Retinal pigment epithelial cell (primary cell): Measurements from ENCODE around the gene HS6ST3.
"Not testable (repeated sequence)": the region's sequence is repeated elsewhere in the genome, so short reads cannot be mapped to it uniquely, and the experiment has no call there.

Experiments used
- DNase-seq: peaks from one replicate; pipeline ENCODE4 v3.0.0-alpha.2; 2010; ENCODE audit warnings: low read depth
- H3K4me3 ChIP-seq: 2 replicates; pipeline ENCODE4 v1.5.1; 2011; ENCODE audit warnings: mild to moderate bottlenecking, low read length, control low read depth, moderate library complexity
- TF ChIP-seq, protein P1 (sequence below): conservative IDR thresholded peaks from 2 replicates; pipeline ENCODE4 v1.5.1; 2011; ENCODE audit warnings: low read depth, low read length, control low read depth, inconsistent platforms

Gene HS6ST3

DNA sequence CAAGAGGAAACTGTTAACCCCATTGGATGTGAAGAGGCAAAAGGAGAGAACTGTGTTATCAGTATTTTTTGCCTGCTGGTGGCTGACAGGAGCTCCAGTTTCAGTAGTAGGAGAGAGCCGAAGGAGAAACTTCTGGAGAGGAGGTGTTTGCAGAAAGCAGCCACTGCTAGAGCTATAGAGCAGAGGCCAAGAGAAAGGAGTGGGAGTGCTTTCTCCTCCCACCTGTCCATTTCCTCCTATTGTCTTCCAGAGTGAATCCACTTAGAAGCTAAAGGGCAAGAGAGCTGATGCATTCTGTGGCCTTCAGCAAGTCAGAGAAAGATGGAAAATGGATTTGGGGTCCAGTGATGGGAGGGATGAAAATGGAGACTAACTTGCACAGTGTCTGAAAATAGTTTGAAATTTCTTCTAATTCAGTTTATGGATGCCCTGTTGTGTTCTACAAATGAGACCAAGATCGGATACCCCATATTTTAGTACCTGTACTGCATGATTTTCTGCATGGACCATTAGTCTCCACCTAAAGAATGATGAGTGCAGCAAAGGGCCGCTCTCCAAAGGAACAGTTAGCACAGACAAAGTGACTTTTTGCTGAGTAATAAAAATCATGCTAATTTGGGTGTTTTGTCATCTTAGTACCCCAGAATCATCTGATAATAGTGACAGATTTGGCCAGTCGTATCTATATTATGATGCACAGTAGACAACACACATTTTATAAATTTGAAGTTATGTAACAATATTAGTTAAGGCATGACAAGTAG lies 10.7 kb downstream of the HS6ST3 start:
- TF ChIP-seq, protein P1, sequence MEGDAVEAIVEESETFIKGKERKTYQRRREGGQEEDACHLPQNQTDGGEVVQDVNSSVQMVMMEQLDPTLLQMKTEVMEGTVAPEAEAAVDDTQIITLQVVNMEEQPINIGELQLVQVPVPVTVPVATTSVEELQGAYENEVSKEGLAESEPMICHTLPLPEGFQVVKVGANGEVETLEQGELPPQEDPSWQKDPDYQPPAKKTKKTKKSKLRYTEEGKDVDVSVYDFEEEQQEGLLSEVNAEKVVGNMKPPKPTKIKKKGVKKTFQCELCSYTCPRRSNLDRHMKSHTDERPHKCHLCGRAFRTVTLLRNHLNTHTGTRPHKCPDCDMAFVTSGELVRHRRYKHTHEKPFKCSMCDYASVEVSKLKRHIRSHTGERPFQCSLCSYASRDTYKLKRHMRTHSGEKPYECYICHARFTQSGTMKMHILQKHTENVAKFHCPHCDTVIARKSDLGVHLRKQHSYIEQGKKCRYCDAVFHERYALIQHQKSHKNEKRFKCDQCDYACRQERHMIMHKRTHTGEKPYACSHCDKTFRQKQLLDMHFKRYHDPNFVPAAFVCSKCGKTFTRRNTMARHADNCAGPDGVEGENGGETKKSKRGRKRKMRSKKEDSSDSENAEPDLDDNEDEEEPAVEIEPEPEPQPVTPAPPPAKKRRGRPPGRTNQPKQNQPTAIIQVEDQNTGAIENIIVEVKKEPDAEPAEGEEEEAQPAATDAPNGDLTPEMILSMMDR: no peak
- H3K4me3 ChIP-seq: no peak overlapping the region
- DNase-seq: no peak

- no peak overlapping the region for H3K4me3 ChIP-seq
- no peak for DNase-seq
- TF ChIP-seq, protein P1: no peak
Observed at GRCh38 chr13:96104516-96104915, 14.6 kb downstream of the HS6ST3 start.

GRCh38 chr13:96108072-96108471 lies 18.2 kb downstream of the HS6ST3 start:
- DNase-seq, H3K4me3 ChIP-seq: not testable (repeated sequence)

GRCh38 chr13:96109125-96109524 lies 19.2 kb downstream of the HS6ST3 start:
- no peak for DNase-seq
- TF ChIP-seq, protein P1: no peak
- no peak overlapping the region for H3K4me3 ChIP-seq

- TF ChIP-seq, protein P1: no peak
- no peak for DNase-seq
- no peak overlapping the region for H3K4me3 ChIP-seq
Observed at GRCh38 chr13:96112936-96113335, 23.0 kb downstream of the HS6ST3 start.

- not testable (repeated sequence) for DNase-seq, H3K4me3 ChIP-seq
Observed at GRCh38 chr13:96115368-96115767, 25.5 kb downstream of the HS6ST3 start.

DNA sequence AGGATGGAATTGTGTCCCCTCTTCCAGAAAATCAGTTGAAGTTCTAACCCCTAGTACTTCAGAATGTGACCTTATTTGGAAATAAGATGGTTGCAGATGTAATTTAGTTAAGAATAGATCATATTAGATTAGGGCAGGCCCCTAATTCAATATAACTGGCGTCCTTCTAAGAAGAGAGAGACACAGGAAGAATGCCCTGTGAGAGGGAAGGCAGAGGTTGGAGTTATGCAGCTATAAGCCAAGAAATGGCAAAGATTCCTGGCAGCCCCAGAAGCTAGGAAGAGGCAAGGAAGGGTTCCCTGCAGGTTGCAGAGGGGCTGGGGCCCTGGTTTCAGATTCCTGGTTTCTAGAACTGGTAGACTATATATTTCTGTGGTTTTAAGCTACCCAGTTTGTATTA lies 30.0 kb downstream of the HS6ST3 start:
- DNase-seq: no peak
- no peak overlapping the region for H3K4me3 ChIP-seq
- TF ChIP-seq, protein P1: no peak

DNA sequence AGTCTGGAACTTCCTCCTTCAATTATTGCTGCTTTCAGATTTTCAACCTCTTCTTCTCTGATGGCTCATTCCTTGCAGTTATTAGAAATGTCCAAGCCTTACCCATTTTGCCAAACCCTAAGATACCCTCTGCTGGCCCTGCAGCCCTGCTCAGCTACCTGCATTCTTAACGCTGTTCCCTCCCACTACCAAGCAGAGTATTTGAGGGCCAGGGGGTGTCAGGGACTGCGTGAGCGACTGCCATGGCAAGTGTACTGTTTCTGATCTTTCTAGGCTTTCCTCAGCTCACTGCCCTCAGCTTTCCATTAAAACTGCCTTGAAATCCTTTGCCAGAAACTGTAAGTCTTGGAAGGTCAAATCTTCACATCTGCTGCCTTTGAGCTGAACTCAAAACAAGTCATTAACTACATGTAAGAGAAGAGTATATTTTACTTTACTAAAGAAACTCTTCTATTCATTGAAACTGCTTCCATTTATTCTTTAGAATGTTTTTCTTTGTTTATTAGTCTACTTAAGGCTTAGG lies 41.0 kb downstream of the HS6ST3 start:
- no peak overlapping the region for H3K4me3 ChIP-seq
- TF ChIP-seq, protein P1: no peak
- no peak for DNase-seq
